Inflammatory macrophage treated with lipopolysaccharide for 1 hour (primary cell): ENCODE measurements around the gene PMP22.
"Not testable (repeated sequence)": the region's sequence is repeated elsewhere in the genome, so short reads cannot be mapped to it uniquely, and the experiment has no call there.

Source experiments
- DNase-seq, 2 donors: peaks; one replicate each; pipeline ENCODE4 v3.0.0-alpha.2; 2020 to 2022

The PMP22 gene

GRCh38 chr17:15250135-15250860 lies 14.8 kb downstream of the PMP22 start:
- peak in 1 of 2 donors; percentile 42 for DNase-seq

GRCh38 chr17:15249487-15249886 lies 15.6 kb downstream of the PMP22 start:
- DNase-seq, result no peak

- DNase-seq, result no peak
Measured at GRCh38 chr17:15247891-15248529, 17.1 kb downstream of the PMP22 start.

GRCh38 chr17:15245054-15245453 lies 20.1 kb downstream of the PMP22 start:
- DNase-seq, result no peak

GRCh38 chr17:15240644-15241043 lies 24.5 kb downstream of the PMP22 start:
- DNase-seq, result no peak

- no peak for DNase-seq
Measured at GRCh38 chr17:15239491-15239890, 25.6 kb downstream of the PMP22 start.

- peak; percentile 38 to 52 for DNase-seq
Measured at GRCh38 chr17:15238676-15239422, 26.3 kb downstream of the PMP22 start.

GRCh38 chr17:15238057-15238456 lies 27.1 kb downstream of the PMP22 start:
- DNase-seq, result peak; percentile 84 to 94

GRCh38 chr17:15237106-15237425 lies 28.1 kb downstream of the PMP22 start:
- DNase-seq, result no peak

GRCh38 chr17:15236281-15237105 lies 28.6 kb downstream of the PMP22 start:
- peak; percentile 59 to 77 for DNase-seq

- DNase-seq, result no peak
Measured at GRCh38 chr17:15233971-15234370, 31.2 kb downstream of the PMP22 start.

- DNase-seq, result peak; percentile 53 to 80
Measured at GRCh38 chr17:15233022-15233805, 31.9 kb downstream of the PMP22 start.

- no peak for DNase-seq
Measured at GRCh38 chr17:15232517-15232915, 32.6 kb downstream of the PMP22 start.

GRCh38 chr17:15231851-15232516 lies 33.1 kb downstream of the PMP22 start:
- DNase-seq, result no peak

- DNase-seq, result no peak
Measured at GRCh38 chr17:15230866-15231265, 34.3 kb downstream of the PMP22 start.

- DNase-seq, result not testable (repeated sequence)
Measured at GRCh38 chr17:15221827-15222226, 43.3 kb downstream of the PMP22 start.

- peak; percentile 45 to 62 for DNase-seq
Measured at GRCh38 chr17:15220785-15221184, 44.3 kb downstream of the PMP22 start.

GRCh38 chr17:15216481-15216880 lies 48.6 kb downstream of the PMP22 start:
- DNase-seq, result no peak

- peak; percentile 26 to 73 for DNase-seq
Measured at GRCh38 chr17:15213381-15214087, 51.6 kb downstream of the PMP22 start.

GRCh38 chr17:15210247-15210646 lies 54.9 kb downstream of the PMP22 start:
- no peak for DNase-seq

- not testable (repeated sequence) for DNase-seq
Measured at GRCh38 chr17:15203062-15203461, 62.1 kb downstream of the PMP22 start.
